ENCODE data around the gene PDE1C. TPM values are rescaled to one million over a fixed set of nuclear protein-coding genes. Genes with fewer than 3 reads are reported as not detected.

The PDE1C gene
- total RNA-seq, 1 experiment from 2014 or later = 14.1 TPM

GRCh38 chr7:31796375-31796774, 273.8 kb downstream of the PDE1C start:
- H3F3A ChIP-seq (ENCODE audit: low read length, unreplicated experiment) = no peaks in the 10 kb centered on the region
- H3K27me3 ChIP-seq (ENCODE audit: low read length) = no peaks in the 10 kb centered on the region
- CTCF ChIA-PET = no interaction called here
- H3K9me3 ChIP-seq (ENCODE audit: low read length) = no peaks in the 10 kb centered on the region
- intact Hi-C loops (cut with micrococcal nuclease) = no loop called here
- H3K4me2 ChIP-seq (ENCODE audit: low read length) = peak overlapping the region; percentile 51
- DNase-seq = peak; percentile 80
- no peak for TF ChIP-seq EZH2 (IDR thresholded peaks at IDR 0.05; ENCODE audit: low read length, unreplicated experiment)
- TF ChIP-seq EZH2phosphoT487 (IDR thresholded peaks at IDR 0.05; ENCODE audit: borderline replicate concordance, low read length) = no peak
- no peak for TF ChIP-seq CTCF (conservative IDR thresholded peaks at IDR 0.05; ENCODE audit: low read depth, low read length)
- H3K4me3 ChIP-seq (ENCODE audit: low read length) = no peak overlapping the region
- H3K4me1 ChIP-seq (ENCODE audit: insufficient read depth, low read length) = peaks cover 22% of the 10 kb centered on the region
- ATAC-seq = peak; percentile 75
- no peaks in the 10 kb centered on the region for H3K9me2 ChIP-seq (replicated peaks; ENCODE audit: low read length)
- H3K27ac ChIP-seq (ENCODE audit: low read length) = peak overlapping the region; percentile 47
- no peaks in the 10 kb centered on the region for H4K20me1 ChIP-seq (ENCODE audit: low read length)
- H3K36me3 ChIP-seq (ENCODE audit: low read depth, low read length) = peaks cover 2% of the 10 kb centered on the region; the same call in 1 of the 2 replicates
- POLR2A ChIA-PET (ENCODE audit: unreplicated experiment) = interaction anchor here (0.7 kb wide), 1 partner anchor 125 kb away, joined by 5 read pairs; no protein-coding TSS in a partner anchor
- H3K9ac ChIP-seq (ENCODE audit: low read length) = no peak overlapping the region
- BruUV-seq (replicated peaks) = no TSS peak
- 0 out of 2 replicates have a peak, but pooled peaks cover 7% of the 10 kb centered on the region for H3K79me2 ChIP-seq (ENCODE audit: low read length)
- H2AFZ ChIP-seq (ENCODE audit: low read length) = no peak overlapping the region

GRCh38 chr7:31794851-31795344, 275.3 kb downstream of the PDE1C start:
- no peaks in the 10 kb centered on the region for H4K20me1 ChIP-seq (ENCODE audit: low read length)
- H3K27ac ChIP-seq (ENCODE audit: low read length) = no peak overlapping the region
- H3K4me1 ChIP-seq (ENCODE audit: insufficient read depth, low read length) = peaks cover 22% of the 10 kb centered on the region
- no TSS peak for BruUV-seq (replicated peaks)
- POLR2A ChIA-PET (ENCODE audit: unreplicated experiment) = no interaction called here
- TF ChIP-seq CTCF (conservative IDR thresholded peaks at IDR 0.05; ENCODE audit: low read depth, low read length) (no peak), EZH2 (IDR thresholded peaks at IDR 0.05; ENCODE audit: low read length, unreplicated experiment) (no peak), EZH2phosphoT487 (IDR thresholded peaks at IDR 0.05; ENCODE audit: borderline replicate concordance, low read length) (no peak)
- 0 out of 2 replicates have a peak, but pooled peaks cover 7% of the 10 kb centered on the region for H3K79me2 ChIP-seq (ENCODE audit: low read length)
- H3F3A ChIP-seq (ENCODE audit: low read length, unreplicated experiment) = no peaks in the 10 kb centered on the region
- no peak overlapping the region for H3K4me3 ChIP-seq (ENCODE audit: low read length)
- no peak for ATAC-seq
- no peak overlapping the region for H3K9ac ChIP-seq (ENCODE audit: low read length)
- CTCF ChIA-PET = no interaction called here
- H3K4me2 ChIP-seq (ENCODE audit: low read length) = 0 out of 2 replicates have a peak overlapping the region, but pooled peaks have one; percentile 20
- no peak overlapping the region for H2AFZ ChIP-seq (ENCODE audit: low read length)
- H3K9me2 ChIP-seq (replicated peaks; ENCODE audit: low read length) = no peaks in the 10 kb centered on the region
- intact Hi-C loops (cut with micrococcal nuclease) = no loop called here
- peaks cover 2% of the 10 kb centered on the region; the same call in 1 of the 2 replicates for H3K36me3 ChIP-seq (ENCODE audit: low read depth, low read length)
- DNase-seq = no peak
- H3K9me3 ChIP-seq (ENCODE audit: low read length) = no peaks in the 10 kb centered on the region
- H3K27me3 ChIP-seq (ENCODE audit: low read length) = no peaks in the 10 kb centered on the region

- peaks cover 16% of the 10 kb centered on the region for H3K4me1 ChIP-seq (ENCODE audit: insufficient read depth, low read length)
- ChIA-PET POLR2A (ENCODE audit: unreplicated experiment) (no interaction called here), CTCF (no interaction called here)
- no TSS peak for BruUV-seq (replicated peaks)
- H3F3A ChIP-seq (ENCODE audit: low read length, unreplicated experiment) = no peaks in the 10 kb centered on the region
- ATAC-seq = no peak
- no peaks in the 10 kb centered on the region for H3K9me2 ChIP-seq (replicated peaks; ENCODE audit: low read length)
- H3K4me3 ChIP-seq (ENCODE audit: low read length) = no peak overlapping the region
- no peak overlapping the region for H3K27ac ChIP-seq (ENCODE audit: low read length)
- H3K4me2 ChIP-seq (ENCODE audit: low read length) = no peak overlapping the region
- H3K36me3 ChIP-seq (ENCODE audit: low read depth, low read length) = no peaks in the 10 kb centered on the region
- TF ChIP-seq EZH2 (IDR thresholded peaks at IDR 0.05; ENCODE audit: low read length, unreplicated experiment) (no peak), EZH2phosphoT487 (IDR thresholded peaks at IDR 0.05; ENCODE audit: borderline replicate concordance, low read length) (no peak), CTCF (conservative IDR thresholded peaks at IDR 0.05; ENCODE audit: low read depth, low read length) (no peak)
- intact Hi-C loops (cut with micrococcal nuclease) = no loop called here
- no peak for DNase-seq
- no peaks in the 10 kb centered on the region for H3K27me3 ChIP-seq (ENCODE audit: low read length)
- H2AFZ ChIP-seq (ENCODE audit: low read length) = no peak overlapping the region
- H3K9me3 ChIP-seq (ENCODE audit: low read length) = no peaks in the 10 kb centered on the region
- H3K79me2 ChIP-seq (ENCODE audit: low read length) = 0 out of 2 replicates have a peak, but pooled peaks cover 7% of the 10 kb centered on the region
- H4K20me1 ChIP-seq (ENCODE audit: low read length) = no peaks in the 10 kb centered on the region
- H3K9ac ChIP-seq (ENCODE audit: low read length) = no peak overlapping the region
Measured at GRCh38 chr7:31791881-31792280, 278.3 kb downstream of the PDE1C start.
